ENCODE results near the gene PCDH15.

PCDH15 gene

GRCh38 chr10:54622017-54622416, 179.0 kb downstream of the PCDH15 start:
- no peak overlapping the region for H3K27ac ChIP-seq (ENCODE audit: low read length)
- no peak overlapping the region for H3K4me2 ChIP-seq (ENCODE audit: insufficient read depth, low read length)
- H4K20me1 ChIP-seq (ENCODE audit: insufficient read depth, low read length) = no peaks in the 10 kb centered on the region
- H3K9ac ChIP-seq (ENCODE audit: low read depth, low read length) = no peak overlapping the region
- no peak overlapping the region for H3K4me3 ChIP-seq (ENCODE audit: low read depth in 1 of 2, low read length in 2 of 2)
- DNase-seq = no peak
- H3K9me3 ChIP-seq (ENCODE audit: insufficient read depth, low read length, severe bottlenecking) = peaks cover 4% of the 10 kb centered on the region
- ATAC-seq (ENCODE audit: insufficient read depth, low read depth) = no peak
- H3K4me1 ChIP-seq (ENCODE audit: insufficient read depth, low read length) = no peaks in the 10 kb centered on the region
- no peaks in the 10 kb centered on the region for H3K36me3 ChIP-seq (ENCODE audit: insufficient read depth, low read length)
- TF ChIP-seq EZH2 (IDR thresholded peaks at IDR 0.05; ENCODE audit: borderline replicate concordance, low read depth, low read length, severe bottlenecking) (no peak), CTCF (IDR thresholded peaks at IDR 0.05; ENCODE audit: borderline replicate concordance, extremely low read depth, low read length, poor library complexity, severe bottlenecking) (no peak)
- H3K27me3 ChIP-seq (ENCODE audit: insufficient read depth, low read length, poor library complexity) = no peaks in the 10 kb centered on the region
- H2AFZ ChIP-seq (ENCODE audit: low read depth, low read length) = no peak overlapping the region
- no peaks in the 10 kb centered on the region for H3K79me2 ChIP-seq (ENCODE audit: insufficient read depth, low read length)

- H3K9me3 ChIP-seq (ENCODE audit: insufficient read depth, low read length, severe bottlenecking) = peaks cover 4% of the 10 kb centered on the region
- no peak overlapping the region for H2AFZ ChIP-seq (ENCODE audit: low read depth, low read length)
- no peak overlapping the region for H3K9ac ChIP-seq (ENCODE audit: low read depth, low read length)
- H4K20me1 ChIP-seq (ENCODE audit: insufficient read depth, low read length) = no peaks in the 10 kb centered on the region
- H3K27ac ChIP-seq (ENCODE audit: low read length) = no peak overlapping the region
- ATAC-seq (ENCODE audit: insufficient read depth, low read depth) (no peak), DNase-seq (no peak)
- H3K4me3 ChIP-seq (ENCODE audit: low read depth in 1 of 2, low read length in 2 of 2) = no peak overlapping the region
- no peaks in the 10 kb centered on the region for H3K36me3 ChIP-seq (ENCODE audit: insufficient read depth, low read length)
- no peak overlapping the region for H3K4me2 ChIP-seq (ENCODE audit: insufficient read depth, low read length)
- no peaks in the 10 kb centered on the region for H3K4me1 ChIP-seq (ENCODE audit: insufficient read depth, low read length)
- no peaks in the 10 kb centered on the region for H3K27me3 ChIP-seq (ENCODE audit: insufficient read depth, low read length, poor library complexity)
- no peaks in the 10 kb centered on the region for H3K79me2 ChIP-seq (ENCODE audit: insufficient read depth, low read length)
- no peak for TF ChIP-seq EZH2 (IDR thresholded peaks at IDR 0.05; ENCODE audit: borderline replicate concordance, low read depth, low read length, severe bottlenecking)
- no peak for TF ChIP-seq CTCF (IDR thresholded peaks at IDR 0.05; ENCODE audit: borderline replicate concordance, extremely low read depth, low read length, poor library complexity, severe bottlenecking)
Measured at GRCh38 chr10:54620352-54620751, 180.7 kb downstream of the PCDH15 start.

- DNase-seq = no peak
- TF ChIP-seq CTCF (IDR thresholded peaks at IDR 0.05; ENCODE audit: borderline replicate concordance, extremely low read depth, low read length, poor library complexity, severe bottlenecking) (no peak), EZH2 (IDR thresholded peaks at IDR 0.05; ENCODE audit: borderline replicate concordance, low read depth, low read length, severe bottlenecking) (no peak)
- H4K20me1 ChIP-seq (ENCODE audit: insufficient read depth, low read length) = no peaks in the 10 kb centered on the region
- no peak overlapping the region for H2AFZ ChIP-seq (ENCODE audit: low read depth, low read length)
- no peaks in the 10 kb centered on the region for H3K27me3 ChIP-seq (ENCODE audit: insufficient read depth, low read length, poor library complexity)
- H3K4me2 ChIP-seq (ENCODE audit: insufficient read depth, low read length) = no peak overlapping the region
- ATAC-seq (ENCODE audit: insufficient read depth, low read depth) = no peak
- H3K9me3 ChIP-seq (ENCODE audit: insufficient read depth, low read length, severe bottlenecking) = no peaks in the 10 kb centered on the region
- H3K4me1 ChIP-seq (ENCODE audit: insufficient read depth, low read length) = no peaks in the 10 kb centered on the region
- H3K36me3 ChIP-seq (ENCODE audit: insufficient read depth, low read length) = no peaks in the 10 kb centered on the region
- H3K27ac ChIP-seq (ENCODE audit: low read length) = no peak overlapping the region
- H3K9ac ChIP-seq (ENCODE audit: low read depth, low read length) = no peak overlapping the region
- no peaks in the 10 kb centered on the region for H3K79me2 ChIP-seq (ENCODE audit: insufficient read depth, low read length)
- no peak overlapping the region for H3K4me3 ChIP-seq (ENCODE audit: low read depth in 1 of 2, low read length in 2 of 2)
Measured at GRCh38 chr10:54614072-54614471, 187.0 kb downstream of the PCDH15 start.

GRCh38 chr10:54613162-54613561, 187.9 kb downstream of the PCDH15 start:
- Histone ChIP-seq H3K4me3 (ENCODE audit: low read depth in 1 of 2, low read length in 2 of 2) (no peak overlapping the region), H2AFZ (ENCODE audit: low read depth, low read length) (no peak overlapping the region), H4K20me1 (ENCODE audit: insufficient read depth, low read length) (no peaks in the 10 kb centered on the region), H3K27ac (ENCODE audit: low read length) (no peak overlapping the region), H3K9ac (ENCODE audit: low read depth, low read length) (no peak overlapping the region), H3K36me3 (ENCODE audit: insufficient read depth, low read length) (no peaks in the 10 kb centered on the region), H3K4me2 (ENCODE audit: insufficient read depth, low read length) (no peak overlapping the region), H3K27me3 (ENCODE audit: insufficient read depth, low read length, poor library complexity) (no peaks in the 10 kb centered on the region), H3K4me1 (ENCODE audit: insufficient read depth, low read length) (no peaks in the 10 kb centered on the region), H3K79me2 (ENCODE audit: insufficient read depth, low read length) (no peaks in the 10 kb centered on the region), H3K9me3 (ENCODE audit: insufficient read depth, low read length, severe bottlenecking) (no peaks in the 10 kb centered on the region)
- DNase-seq = no peak
- no peak for ATAC-seq (ENCODE audit: insufficient read depth, low read depth)
- TF ChIP-seq CTCF (IDR thresholded peaks at IDR 0.05; ENCODE audit: borderline replicate concordance, extremely low read depth, low read length, poor library complexity, severe bottlenecking) = no peak
- TF ChIP-seq EZH2 (IDR thresholded peaks at IDR 0.05; ENCODE audit: borderline replicate concordance, low read depth, low read length, severe bottlenecking) = no peak

All from DND-41 (cell line).